ENCODE data around the gene CIDEC. TPM values are rescaled to one million over a fixed set of nuclear protein-coding genes. Genes with fewer than 3 reads are reported as not detected.

Gene CIDEC
- total RNA-seq: 5.0 TPM

GRCh38 chr3:9879830-9880549, at the start of gene CIDEC:
Gene CIDEC, minus strand, starts transcription at chr3:9880253. Its CDS starts 1,767 bp downstream, at chr3:9878486.
- no peak for DNase-seq (ENCODE audit: low spot score)

GRCh38 chr3:9928158-9928557, 48.1 kb upstream of the CIDEC start:
- DNase-seq (ENCODE audit: low spot score): no peak

- no peak for DNase-seq (ENCODE audit: low spot score)
Measured at GRCh38 chr3:9918261-9919038, 38.4 kb upstream of the CIDEC start.

- DNase-seq (ENCODE audit: low spot score): no peak
Measured at GRCh38 chr3:9917820-9918219, 37.8 kb upstream of the CIDEC start.

- peak; percentile 86 for DNase-seq (ENCODE audit: low spot score)
Measured at GRCh38 chr3:9916734-9917680, 37.0 kb upstream of the CIDEC start, which contains the start of gene IL17RC. Gene IL17RC, plus strand, starts transcription at chr3:9917098. Its CDS starts 218 bp downstream, at chr3:9917316.

- DNase-seq (ENCODE audit: low spot score): no peak
Measured at GRCh38 chr3:9916346-9916733, 36.3 kb upstream of the CIDEC start.

GRCh38 chr3:9915254-9916141, 35.4 kb upstream of the CIDEC start:
- no peak for DNase-seq (ENCODE audit: low spot score)

GRCh38 chr3:9914559-9915253, 34.7 kb upstream of the CIDEC start:
- no peak for DNase-seq (ENCODE audit: low spot score)

- no peak for DNase-seq (ENCODE audit: low spot score)
Measured at GRCh38 chr3:9914011-9914410, 34.0 kb upstream of the CIDEC start.

GRCh38 chr3:9913601-9914000, 33.5 kb upstream of the CIDEC start:
- no peak for DNase-seq (ENCODE audit: low spot score)

- no peak for DNase-seq (ENCODE audit: low spot score)
Measured at GRCh38 chr3:9912294-9912935, 32.4 kb upstream of the CIDEC start.

GRCh38 chr3:9911863-9912262, 31.8 kb upstream of the CIDEC start:
- DNase-seq (ENCODE audit: low spot score): no peak

GRCh38 chr3:9909221-9910013, 29.4 kb upstream of the CIDEC start:
- no peak for DNase-seq (ENCODE audit: low spot score)

- DNase-seq (ENCODE audit: low spot score): no peak
Measured at GRCh38 chr3:9908286-9908685, 28.2 kb upstream of the CIDEC start.

GRCh38 chr3:9906480-9906879, 26.4 kb upstream of the CIDEC start:
- DNase-seq (ENCODE audit: low spot score): no peak

GRCh38 chr3:9903904-9904303, 23.9 kb upstream of the CIDEC start:
- DNase-seq (ENCODE audit: low spot score): no peak

GRCh38 chr3:9903238-9903624, 23.2 kb upstream of the CIDEC start:
- no peak for DNase-seq (ENCODE audit: low spot score)

GRCh38 chr3:9902372-9903237, 22.6 kb upstream of the CIDEC start, which contains the start of gene IL17RE:
Gene IL17RE, plus strand, starts transcription at chr3:9902848. Its CDS starts 85 bp downstream, at chr3:9902933.
- DNase-seq (ENCODE audit: low spot score): peak; percentile 60

All from mucosa of gallbladder (tissue), 1 donor.